Measurements from ENCODE around the gene LACTB.

LACTB gene

DNA sequence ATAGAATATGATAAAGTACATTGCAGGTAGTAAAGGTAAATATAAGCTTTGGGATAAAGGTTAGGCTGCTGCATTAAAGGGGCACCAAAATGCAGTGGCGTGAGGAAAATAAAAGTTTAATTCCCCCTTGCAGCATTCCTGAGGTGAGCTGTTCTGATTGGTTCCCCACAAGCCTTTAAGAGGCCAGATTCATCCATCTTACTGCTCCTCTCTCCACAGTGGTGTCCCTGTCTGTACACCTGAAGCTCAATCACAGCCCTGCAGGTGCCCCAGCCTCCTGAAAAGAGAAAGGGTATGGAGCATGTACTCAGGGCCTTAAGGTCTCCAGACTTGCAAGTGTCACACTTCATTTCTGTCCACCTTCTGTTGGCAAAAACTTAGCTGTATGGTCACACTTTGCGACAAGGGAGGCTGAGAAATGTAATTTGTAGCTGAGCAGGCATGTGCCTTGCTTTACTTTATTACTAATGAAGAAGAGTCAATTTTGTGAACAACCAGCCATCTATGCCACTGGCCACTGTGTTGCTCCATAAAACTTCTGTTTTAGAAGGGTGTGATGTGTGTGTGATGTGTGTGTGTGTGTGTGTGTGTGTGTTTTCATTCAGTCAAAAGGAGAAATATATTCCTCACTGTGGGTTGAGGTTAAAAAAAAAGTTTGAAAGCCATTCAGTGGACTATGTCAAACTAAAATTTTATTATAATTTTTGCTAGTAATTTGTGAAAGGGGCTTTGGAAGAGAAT lies 12.8 kb downstream of the LACTB start:
- DNase-seq = no peak

DNA sequence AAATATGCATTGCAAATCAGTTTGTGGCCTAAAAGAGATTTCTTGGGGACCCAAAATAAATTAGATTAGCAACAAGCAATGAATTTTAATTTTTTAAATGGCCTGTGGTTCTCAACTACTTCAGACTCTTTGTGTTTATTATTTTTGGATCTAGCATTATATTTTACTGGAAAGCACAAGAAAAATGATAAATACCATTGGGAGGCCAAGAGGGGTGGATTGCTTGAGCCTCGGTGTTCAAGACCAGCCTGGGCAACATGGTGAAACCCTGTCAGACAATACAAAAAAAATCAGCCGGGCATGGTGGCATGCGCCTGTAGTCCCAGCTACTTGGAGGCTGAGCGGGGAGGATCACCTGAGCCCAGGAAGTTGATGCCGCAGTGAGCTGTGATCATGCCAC lies 13.6 kb downstream of the LACTB start:
- no peak for DNase-seq

DNA sequence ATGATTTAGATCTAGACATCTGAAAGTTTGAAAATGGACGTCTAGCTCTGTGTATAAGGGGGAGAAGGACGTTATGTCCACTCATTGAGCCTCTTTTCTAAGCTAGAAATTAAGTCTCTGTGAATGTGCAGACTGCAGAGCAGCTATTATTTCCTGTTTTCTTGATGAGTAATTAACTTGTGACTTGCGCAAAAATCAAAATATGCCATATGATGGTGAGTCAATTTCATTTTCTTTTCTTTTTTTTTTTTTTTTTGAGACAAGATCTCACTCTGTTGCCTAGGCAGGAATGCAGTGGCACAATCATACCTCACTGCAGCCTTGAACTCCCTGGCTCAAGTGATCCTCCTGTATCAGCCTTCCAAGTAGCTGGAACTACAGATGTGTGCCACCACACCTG lies 14.1 kb downstream of the LACTB start:
- no peak for DNase-seq

DNA sequence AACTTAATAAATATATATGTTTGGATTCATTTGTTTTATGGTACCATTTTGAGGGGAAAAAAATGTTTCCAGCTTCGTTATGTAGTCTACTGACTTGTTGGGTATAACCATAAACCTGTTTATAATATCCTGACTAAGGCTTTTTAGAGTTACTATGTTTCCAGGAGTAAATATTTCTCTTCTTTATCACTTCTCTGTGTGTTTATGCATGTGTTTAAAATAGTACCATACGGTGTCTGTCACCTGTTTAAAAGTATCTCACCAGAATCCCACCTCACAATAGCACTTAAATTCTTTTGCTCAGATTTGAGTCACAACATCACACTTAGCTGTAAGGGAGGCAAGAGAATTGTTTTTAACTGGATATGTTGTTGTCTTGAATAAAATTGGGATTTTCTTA lies 15.1 kb downstream of the LACTB start:
- no peak for DNase-seq

DNA sequence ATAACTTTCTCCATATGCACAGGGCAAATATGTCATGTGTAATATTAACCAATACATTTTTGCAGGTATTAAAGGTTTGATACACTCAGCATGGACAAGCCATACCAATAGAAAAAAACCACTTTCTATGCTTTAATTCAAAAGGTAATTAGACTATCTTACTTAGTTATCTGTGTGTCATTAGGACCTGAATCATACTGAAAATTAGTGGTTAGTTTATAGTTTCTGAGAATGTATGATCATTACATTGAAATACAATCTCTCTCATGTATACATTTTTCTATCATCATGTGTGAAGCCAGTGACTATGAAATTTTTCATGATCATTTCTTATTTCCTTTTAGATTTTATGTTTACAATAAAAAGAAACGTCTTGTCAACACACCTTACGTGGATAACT lies 19.3 kb downstream of the LACTB start:
- no peak for DNase-seq

DNA sequence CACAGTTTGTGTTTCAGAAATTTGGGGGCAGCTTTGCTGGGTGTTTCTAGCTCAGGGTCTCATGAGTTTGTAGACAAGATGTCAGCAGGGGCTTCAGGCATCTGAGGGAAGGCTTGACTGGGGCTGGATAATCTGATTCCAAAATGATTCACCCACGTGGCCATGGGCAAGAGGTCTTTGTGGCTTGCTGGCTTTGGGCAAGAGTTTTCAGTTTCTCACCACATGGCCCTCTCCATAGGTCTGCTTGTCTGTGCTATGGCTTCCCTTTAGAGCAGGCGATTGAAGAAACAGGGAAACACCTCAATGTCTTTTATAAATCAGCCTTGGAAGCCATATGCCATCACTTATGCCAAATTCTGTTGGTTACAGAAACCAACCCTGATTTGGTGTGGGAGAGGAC lies 23.8 kb downstream of the LACTB start:
- DNase-seq = no peak

DNA sequence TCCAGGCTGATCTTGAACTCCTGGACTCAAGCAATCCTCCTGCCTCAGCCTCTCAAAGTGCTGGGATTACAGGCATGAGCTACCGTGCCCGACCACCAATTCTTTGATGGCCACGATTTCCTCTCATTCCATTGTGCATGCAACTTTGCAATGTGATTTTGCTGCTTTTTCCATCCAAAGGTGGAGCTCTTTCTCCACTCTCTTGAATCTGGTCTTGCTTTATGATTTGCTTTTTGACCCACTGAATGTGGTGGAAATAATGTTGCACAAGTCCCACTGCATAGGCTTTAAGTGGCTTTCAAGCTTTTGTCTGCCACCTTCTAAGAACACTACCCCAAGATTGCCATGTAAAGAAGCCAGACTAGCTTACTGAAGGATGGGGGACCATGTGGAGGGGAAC lies 25.0 kb downstream of the LACTB start:
- DNase-seq = no peak

DNA sequence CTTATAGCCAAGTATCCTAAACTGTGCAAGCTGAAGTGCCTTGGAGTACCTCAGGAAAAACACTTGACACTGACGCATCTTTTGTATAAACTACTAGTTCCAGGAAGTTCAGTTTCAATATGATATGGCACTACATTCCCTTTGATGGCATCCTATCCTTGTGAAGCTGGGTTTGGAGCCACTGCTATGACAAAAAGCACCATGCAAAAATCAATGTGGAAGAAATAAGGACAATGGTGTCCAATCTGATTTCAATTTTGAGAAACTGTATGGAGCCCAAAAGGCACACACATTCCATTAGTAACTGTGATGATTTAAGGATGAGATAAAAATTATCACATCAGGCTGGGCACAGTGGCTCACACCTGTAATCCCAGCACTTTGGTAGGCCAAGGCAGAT lies 30.0 kb downstream of the LACTB start:
- no peak for DNase-seq

DNA sequence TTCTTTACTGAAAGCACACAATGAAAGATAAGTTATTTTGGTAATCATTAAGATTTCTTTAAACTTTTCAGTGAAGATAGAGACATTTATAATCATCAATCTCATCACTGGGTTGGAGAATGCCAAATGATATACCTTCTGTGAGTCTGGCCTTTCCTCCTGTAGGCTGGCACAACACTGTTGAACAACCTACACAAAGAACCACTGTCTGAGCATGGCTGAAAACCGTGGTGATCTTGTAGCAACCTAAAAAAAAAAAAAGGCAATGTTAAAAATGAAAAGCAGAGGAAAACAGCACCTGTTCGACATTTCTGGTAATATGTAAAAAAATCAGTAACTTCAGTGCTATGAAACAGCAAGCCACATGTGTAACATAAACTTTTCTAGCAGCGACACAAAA lies 33.8 kb downstream of the LACTB start:
- no peak for DNase-seq

DNA sequence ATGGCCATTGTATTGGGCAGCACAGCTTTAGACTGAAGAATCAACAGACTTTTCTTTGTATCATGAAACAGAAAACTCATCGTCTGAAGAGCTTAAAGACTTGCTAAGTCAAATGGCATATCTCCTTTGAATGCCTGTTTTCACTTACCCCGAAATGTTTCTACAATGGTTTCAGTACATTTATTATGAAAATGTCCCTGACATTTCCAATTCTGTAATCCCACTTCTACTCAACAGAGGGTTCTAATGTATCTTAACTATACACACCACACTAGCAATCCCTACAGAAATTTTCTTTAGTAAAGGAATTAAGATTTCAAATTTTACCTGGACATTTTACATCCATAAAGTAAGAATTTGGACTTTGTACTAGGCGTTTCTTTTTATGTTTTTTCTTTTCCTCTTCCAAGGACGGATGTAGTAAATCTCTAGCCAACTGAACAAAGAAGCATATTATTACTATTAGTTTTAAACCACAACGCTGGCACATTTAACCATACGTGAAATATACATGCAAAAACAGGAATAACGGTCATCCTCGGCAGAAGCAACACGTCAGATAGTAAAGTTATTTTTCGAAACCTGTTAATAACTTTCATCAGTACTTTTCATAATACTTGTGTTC lies 34.5 kb downstream of the LACTB start:
- no peak for DNase-seq

DNA sequence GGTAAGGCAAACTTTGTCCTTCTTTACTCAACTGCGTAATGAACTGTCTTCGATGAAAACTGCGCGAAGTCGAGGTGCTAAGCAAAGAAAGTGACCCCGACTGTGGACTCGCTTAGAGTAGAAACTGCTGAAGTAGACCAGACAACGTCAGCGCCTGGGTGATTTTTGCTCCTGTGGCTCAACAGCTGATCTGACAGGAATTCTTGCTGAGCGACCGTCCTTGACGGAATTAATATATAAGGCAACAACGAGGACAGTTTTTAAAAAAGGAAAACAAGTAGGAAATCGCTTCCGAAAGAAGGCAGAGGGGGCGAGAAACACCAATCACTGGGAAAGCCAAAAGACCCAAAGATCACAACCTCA lies 35.1 kb downstream of the LACTB start:
- DNase-seq = no peak

DNA sequence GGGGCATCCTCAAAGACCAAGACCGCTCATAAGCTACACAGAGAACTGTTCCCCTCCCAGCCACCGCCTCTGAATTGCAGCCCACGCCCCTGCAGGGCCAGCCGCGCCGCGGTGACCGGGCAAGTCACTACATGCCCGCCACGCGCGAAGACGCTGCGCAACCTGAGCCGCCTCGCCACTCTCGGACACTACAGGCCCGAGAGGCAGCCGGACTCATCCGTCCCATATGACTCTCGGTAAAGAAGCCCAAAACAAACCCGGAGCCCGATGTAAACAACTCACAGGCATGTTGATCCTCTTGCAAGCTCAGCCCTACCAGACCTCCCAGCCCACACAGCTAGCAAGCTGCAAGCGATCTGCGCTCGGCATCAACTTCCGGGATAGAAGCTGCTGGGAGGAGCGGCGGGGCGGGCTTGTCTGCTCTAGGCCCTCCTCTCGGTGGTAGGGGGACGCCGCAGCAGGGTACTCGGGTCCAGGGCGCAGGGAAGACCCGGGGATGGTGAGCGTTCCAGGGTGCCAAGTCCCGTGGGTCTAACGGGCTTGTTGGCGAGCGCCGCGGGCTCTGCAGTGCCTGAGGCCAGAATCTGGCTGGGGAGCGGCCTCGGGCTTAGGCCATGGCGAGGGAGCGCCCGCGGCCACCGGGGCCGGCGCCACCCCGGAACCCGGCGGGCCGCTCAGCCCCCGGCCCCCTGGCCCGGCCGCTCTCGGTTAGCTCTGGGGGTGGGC lies 35.6 kb downstream of the LACTB start, which contains the start of gene RPS27L:
Gene RPS27L, minus strand, starts transcription at position 360 of the 726 bp plus-strand sequence. Its CDS starts 72 bp downstream, at position 288.
- peak; percentile 38 for DNase-seq

DNA sequence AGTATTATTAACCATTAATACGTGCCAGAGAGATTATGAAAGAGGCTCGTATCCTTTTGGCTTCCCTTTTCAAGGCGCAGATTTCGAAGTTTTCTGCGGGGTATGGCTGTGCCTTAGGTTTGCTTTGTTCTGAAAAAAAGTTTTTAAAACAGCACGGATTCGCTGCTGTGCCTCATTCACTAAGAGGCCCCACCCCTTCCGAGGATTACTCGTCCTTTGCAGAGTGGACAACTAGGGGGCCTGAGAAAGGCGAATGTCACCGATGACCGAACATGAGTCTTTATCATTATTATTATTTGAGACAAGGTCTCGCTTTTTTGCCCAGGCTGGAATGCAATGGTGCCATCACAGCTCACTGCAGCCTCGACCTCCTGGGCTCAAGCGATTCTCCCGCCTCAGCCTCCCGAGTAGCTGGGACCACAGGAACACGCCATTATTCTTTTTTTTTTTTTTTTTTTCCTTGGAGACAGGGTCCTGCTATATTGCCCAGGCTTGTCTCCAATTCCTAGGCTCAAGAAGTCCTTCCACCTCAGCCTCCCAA lies 36.3 kb downstream of the LACTB start:
- no peak for DNase-seq

DNA sequence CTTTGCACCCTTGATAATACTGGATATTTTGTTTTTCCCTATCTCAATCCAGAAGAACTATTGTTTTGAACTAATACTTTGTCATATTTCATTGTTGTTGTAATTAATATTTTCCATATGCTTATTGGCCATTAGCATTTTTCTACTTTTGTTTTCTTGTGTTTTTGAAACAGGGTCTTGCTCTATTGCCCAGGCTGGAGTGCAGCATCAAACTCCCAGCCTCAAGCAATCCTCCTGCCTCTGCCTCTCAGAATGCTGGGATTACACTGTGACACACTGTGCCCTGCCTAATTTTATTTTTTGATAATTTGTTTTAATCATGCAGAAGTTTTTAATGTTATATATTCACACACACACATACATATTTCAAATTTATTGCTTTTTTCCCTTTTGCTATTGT lies 39.0 kb downstream of the LACTB start:
- no peak for DNase-seq

DNA sequence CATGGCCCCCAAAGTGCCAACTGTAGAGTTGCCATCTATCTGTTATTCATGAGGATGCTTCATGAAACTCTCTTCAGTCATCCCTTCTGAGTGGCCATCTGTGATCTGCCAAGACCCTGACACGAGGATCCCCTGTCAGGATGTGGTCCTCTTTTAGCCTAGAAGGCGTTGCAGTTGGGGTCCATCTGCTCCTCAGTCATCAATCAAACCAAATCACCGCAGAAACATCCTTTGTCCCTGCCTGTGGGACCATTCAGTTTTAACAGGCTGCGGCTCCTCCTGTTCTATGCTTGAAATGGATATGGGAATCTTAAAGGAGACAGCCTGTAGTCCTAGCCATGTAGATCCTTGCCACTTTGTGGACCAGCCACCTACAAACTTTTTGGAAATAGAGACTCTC lies 41.6 kb downstream of the LACTB start:
- DNase-seq = no peak

DNA sequence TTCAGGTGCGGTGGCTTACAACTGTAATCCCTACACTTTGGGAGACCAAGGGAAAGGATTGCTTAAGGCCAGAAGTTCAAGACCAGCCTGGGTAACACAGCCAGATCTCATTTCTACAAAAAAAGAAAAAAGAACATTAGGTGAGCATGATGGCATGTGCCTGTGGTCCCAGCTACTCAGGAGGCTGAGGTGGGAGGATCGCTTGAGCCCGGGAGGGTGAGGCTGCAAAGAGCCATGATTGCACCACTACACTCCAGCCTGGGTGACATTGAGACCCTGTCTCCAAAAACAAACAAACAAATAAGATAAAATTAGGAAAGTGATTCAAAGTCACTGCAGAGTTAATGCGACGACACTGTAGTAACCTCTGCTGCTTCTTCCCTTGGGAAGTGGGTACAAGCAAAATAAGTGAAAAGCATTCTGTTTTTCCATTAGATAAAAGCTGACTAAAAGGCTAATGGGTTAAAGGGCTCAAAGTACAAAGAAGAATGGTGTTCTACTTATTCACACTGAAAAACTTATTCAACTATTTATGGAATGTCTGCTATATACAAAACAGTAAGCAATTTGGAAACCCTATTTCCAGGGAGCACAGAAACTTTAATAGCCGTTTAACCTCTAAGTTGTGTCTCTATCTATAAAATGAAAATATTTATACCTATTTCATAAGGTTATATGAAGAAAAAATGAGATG lies 43.7 kb downstream of the LACTB start:
- no peak for DNase-seq

DNA sequence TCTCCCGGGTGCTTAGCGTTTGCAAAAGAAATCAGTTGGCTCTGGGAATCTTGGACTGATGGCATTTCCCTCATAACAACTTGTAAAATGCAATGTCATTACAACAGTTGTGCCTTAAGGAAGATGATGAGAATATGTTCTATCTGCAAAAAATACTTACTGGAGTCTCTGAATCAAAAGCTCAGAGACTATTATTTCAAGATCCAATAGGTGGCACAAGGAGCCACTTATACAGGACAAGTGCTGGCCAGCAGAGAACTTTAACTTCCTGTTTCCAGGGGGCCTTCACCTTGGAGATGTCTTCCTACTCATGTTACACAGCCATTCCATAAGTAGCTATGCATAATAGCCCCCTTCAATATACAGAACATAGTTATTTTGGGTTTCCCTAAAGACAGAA lies 44.6 kb downstream of the LACTB start:
- no peak for DNase-seq

DNA sequence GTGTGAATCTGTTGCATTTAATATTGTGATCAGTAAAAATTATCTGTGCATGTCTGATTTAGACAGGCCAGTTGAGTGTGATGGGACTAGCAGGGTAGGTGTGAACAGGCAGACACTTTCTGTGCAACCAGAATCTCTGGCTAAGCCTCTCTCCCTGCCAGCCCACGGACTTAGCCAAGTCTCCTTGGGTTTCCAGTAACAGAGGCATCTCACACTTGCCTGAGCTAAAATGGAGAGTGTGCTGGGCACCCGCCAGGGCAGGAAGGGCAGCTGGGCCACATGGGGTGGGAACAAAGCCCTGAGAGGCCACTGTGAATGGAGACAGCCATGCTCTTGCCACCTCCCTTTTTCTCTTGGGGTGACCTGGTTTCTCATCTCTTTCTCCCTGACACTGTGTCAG lies 48.1 kb downstream of the LACTB start:
- DNase-seq = no peak

DNA sequence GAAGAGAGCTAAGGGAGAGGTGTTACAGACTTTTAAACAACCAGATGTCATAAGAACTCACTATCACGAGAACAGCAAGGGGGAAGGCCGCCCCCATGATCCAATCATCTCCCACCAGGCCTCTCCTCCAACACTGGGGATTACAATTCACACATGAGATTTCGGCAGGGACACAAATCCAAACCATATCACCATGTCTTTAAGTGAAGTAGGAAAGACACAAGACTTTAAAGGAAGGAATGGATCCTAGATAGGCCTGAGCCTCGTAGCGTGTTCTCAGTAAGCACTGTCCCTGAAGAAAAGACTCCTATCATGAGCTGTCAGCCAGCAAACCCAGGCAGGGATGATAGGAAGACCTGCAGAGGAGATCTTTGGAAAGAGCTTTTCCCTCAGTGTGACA lies 50.7 kb downstream of the LACTB start:
- no peak for DNase-seq

DNA sequence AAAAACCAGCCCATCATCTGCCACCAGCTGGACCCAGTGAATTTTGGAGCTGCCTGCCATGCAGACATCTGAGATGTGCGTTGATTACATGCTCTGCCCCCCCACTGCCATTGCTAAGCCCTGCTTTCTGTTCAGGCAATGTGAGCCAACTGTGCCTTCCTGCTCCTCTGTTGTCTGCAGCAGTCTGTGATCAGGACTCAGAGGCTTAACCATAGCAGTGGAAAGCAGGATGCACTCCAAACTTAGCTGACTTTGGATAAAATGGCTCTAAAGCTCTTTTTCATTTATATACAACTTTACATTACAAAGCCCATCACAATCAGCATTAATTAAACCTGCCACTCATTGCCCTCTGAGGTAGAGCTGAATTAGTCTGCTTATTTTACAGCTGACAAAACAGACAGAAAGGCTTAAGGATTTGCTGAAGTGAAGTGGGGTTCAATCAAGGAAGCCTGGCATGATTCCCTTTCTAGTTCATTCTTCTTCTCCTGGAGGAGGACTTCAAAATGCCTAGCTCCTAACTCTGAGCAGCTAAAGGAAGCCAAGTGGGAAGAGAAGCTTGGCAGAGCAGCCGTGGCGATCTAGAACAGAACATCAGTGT lies 51.3 kb downstream of the LACTB start:
- DNase-seq = no peak

DNA sequence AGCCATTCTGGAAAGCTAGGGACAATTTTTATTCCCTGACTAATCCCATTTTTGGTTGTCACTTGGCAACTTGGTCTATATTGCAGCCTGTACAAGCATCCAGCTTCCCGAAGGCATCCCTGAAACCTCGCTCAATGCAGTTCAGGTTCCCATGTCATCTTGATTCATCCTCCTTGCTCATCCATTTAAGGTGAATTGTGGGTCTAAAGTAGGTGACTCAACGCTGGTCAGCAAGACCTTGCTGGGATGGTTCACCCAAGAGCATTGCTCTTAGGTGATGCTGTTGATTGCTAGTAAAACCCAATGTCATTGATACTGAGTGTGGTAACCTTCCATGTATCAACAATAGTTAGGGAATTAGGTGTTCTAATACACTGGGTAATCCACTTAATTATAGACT lies 54.6 kb downstream of the LACTB start:
- DNase-seq = no peak

DNA sequence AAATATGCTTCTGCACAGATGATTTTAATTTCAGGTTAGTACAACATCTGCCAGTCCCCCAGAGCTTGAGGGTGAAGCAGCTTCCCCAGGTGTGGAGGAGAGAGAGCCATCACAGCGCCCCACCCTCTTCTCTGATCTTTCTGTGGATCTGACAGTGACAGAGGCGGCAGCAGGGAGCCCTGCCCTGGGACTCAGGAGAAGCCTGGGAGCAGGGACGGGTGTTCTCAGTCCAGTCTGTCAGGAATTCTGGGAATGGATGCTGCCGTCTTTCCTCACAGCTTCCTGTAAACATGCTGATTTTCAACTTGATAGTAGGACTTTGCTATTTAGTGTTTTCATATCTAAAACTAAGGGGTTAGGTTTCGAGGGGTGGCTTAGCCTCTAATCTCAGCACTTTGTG lies 56.4 kb downstream of the LACTB start:
- DNase-seq = no peak

DNA sequence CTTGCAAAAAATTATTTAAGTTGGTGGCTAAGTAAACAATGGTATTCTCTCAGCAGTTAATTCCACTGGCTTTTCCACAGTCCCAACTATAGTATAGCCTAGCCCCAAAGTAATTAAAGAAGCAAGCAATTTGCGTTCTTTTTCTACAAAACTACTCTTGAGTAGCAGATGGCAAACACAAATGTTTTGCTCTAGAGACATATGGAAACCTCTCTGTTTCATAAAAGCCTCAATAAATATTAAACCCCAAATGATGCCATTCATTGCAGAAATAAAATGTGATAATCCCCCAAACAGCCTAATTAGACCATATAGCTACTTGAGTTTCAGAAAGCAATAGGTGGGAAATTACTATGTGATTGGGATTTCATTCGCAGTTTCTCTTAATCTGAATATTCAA lies 59.1 kb downstream of the LACTB start:
- no peak for DNase-seq

Measured in NCI-H2107 (cell line).